HepG2 (cell line): ENCODE data around the gene CHAF1B. TPM values are rescaled to one million over a fixed set of nuclear protein-coding genes. Genes with fewer than 3 reads are reported as not detected.

Experiments used
- ATF7-NPFF ChIP-seq: sonication (generic); formaldehyde crosslinking; IDR thresholded peaks from 2 replicates; pipeline ENCODE4 v1.8.1; 2023; ENCODE audit warnings: mild to moderate bottlenecking, low read depth, missing genetic modification reagents, moderate library complexity
- BHLHE40 ChIP-seq: IDR thresholded peaks from 2 replicates; pipeline ENCODE4 v1.6.1; 2011; ENCODE audit warnings: low read length, improper control_type of control experiment
- BORCS8-MEF2B ChIP-seq: sonication (generic); formaldehyde crosslinking; IDR thresholded peaks from 2 replicates; pipeline ENCODE4 v1.8.0; 2022; ENCODE audit warnings: mild to moderate bottlenecking, missing genetic modification reagents
- BRD4 ChIP-seq: sonication (generic); formaldehyde crosslinking; IDR thresholded peaks from 2 replicates; pipeline ENCODE4 v1.4.0; 2020; ENCODE audit warnings: missing genetic modification reagents
- HOXA5 ChIP-seq: sonication (generic); formaldehyde crosslinking; IDR thresholded peaks from 2 replicates; pipeline ENCODE4 v1.4.0; 2020; ENCODE audit warnings: missing genetic modification reagents
- IKZF4 ChIP-seq: sonication (generic); formaldehyde crosslinking; IDR thresholded peaks from 2 replicates; pipeline ENCODE4 v1.5.1; 2020; ENCODE audit warnings: borderline replicate concordance, mild to moderate bottlenecking, low read depth, missing genetic modification reagents; ENCODE audit errors: not compliant biosample characterization
- KAT8 ChIP-seq: IDR thresholded peaks from 2 replicates; pipeline ENCODE4 v1.6.1; 2016; ENCODE audit warnings: missing genetic modification reagents, missing compliant biosample characterization
- PTBP1 ChIP-seq: fragments of 200-400 bp; formaldehyde crosslinking; IDR thresholded peaks from 2 replicates; pipeline ENCODE4 v1.6.1; 2018; ENCODE audit warnings: low read length, low read depth; ENCODE audit not compliant: poor library complexity, severe bottlenecking
- TBX2 ChIP-seq: sonication (generic); formaldehyde crosslinking; IDR thresholded peaks from 2 replicates; pipeline ENCODE4 v1.5.0; 2020; ENCODE audit warnings: missing genetic modification reagents, mild to moderate bottlenecking, borderline replicate concordance
- XRCC5 ChIP-seq: fragments of 200-400 bp; formaldehyde crosslinking; optimal IDR thresholded peaks from 2 replicates; pipeline ENCODE3; 2017; ENCODE audit warnings: mild to moderate bottlenecking, low read length
- ZFP82 ChIP-seq: sonication (generic); formaldehyde crosslinking; IDR thresholded peaks from 2 replicates; pipeline ENCODE4 v1.5.1; 2020; ENCODE audit warnings: mild to moderate bottlenecking, missing genetic modification reagents, borderline replicate concordance
- ZNF333 ChIP-seq: sonication (generic); formaldehyde crosslinking; IDR thresholded peaks from 2 replicates; pipeline ENCODE4 v1.4.0; 2020; ENCODE audit warnings: mild to moderate bottlenecking, missing genetic modification reagents, borderline replicate concordance
- ZNF382 ChIP-seq: sonication (generic); formaldehyde crosslinking; IDR thresholded peaks from 2 replicates; pipeline ENCODE4 v1.5.0; 2020; ENCODE audit warnings: missing genetic modification reagents, mild to moderate bottlenecking, borderline replicate concordance
- ZNF670 ChIP-seq: sonication (generic); formaldehyde crosslinking; IDR thresholded peaks from 2 replicates; pipeline ENCODE4 v1.8.0; 2022; ENCODE audit warnings: mild to moderate bottlenecking, missing genetic modification reagents, borderline replicate concordance
- ZNF703 ChIP-seq: sonication (generic); formaldehyde crosslinking; IDR thresholded peaks from 2 replicates; pipeline ENCODE4 v1.5.1; 2020; ENCODE audit warnings: missing genetic modification reagents, mild to moderate bottlenecking, moderate library complexity, borderline replicate concordance
- ZNF839 ChIP-seq: sonication (generic); formaldehyde crosslinking; IDR thresholded peaks from 2 replicates; pipeline ENCODE4 v1.4.0; 2020; ENCODE audit warnings: missing genetic modification reagents, mild to moderate bottlenecking, borderline replicate concordance
- ZZZ3 ChIP-seq: sonication (generic); formaldehyde crosslinking; IDR thresholded peaks from 2 replicates; pipeline ENCODE4 v1.4.0; 2020; ENCODE audit warnings: missing genetic modification reagents, mild to moderate bottlenecking, borderline replicate concordance
- polyA plus RNA-seq, 8 experiments: library from polyadenylated mRNA; depleted of rRNA in 3 of 8; stranded (reverse) in 7 of 8; unstranded in 1 of 8; fragments of >200 nt; fragmentation: Illumina TruSeq in 4 of 8; extraction: Trizol in 4 of 8; gene quantifications; 2 replicates each; pipeline versions ENCODE4 v1.2.1 to v1.2.3, GENCODE V29; 2011 to 2016; ENCODE audit warnings: low read depth in 4 of 8, missing spikeins in 1 of 8, mixed read lengths in 1 of 8; ENCODE audit not compliant: insufficient read depth in 1 of 8
- total RNA-seq, 5 experiments: library from RNA; depleted of rRNA; stranded (reverse); fragments of >200 nt; fragmentation: Illumina TruSeq; extraction: Trizol; gene quantifications; 2 replicates each; pipeline ENCODE4 v1.2.3, GENCODE V29; 2016; ENCODE audit warnings: low read depth in 1 of 5
- TF ChIP-seq, protein P1 (sequence below): sonication (generic); formaldehyde crosslinking; IDR thresholded peaks from 2 replicates; pipeline ENCODE4 v1.4.0; 2020; ENCODE audit warnings: missing genetic modification reagents
- TF ChIP-seq, protein P2 (sequence below): sonication (generic); formaldehyde crosslinking; IDR thresholded peaks from 2 replicates; pipeline ENCODE4 v1.8.0; 2022; ENCODE audit warnings: mild to moderate bottlenecking, missing genetic modification reagents
- TF ChIP-seq, protein P3 (sequence below): IDR thresholded peaks from 2 replicates; pipeline ENCODE4 v1.6.1; 2016
- TF ChIP-seq, protein P4 (sequence below): fragments of 450-650 bp; IDR thresholded peaks from 2 replicates; pipeline ENCODE4 v1.6.1; 2016
- TF ChIP-seq, protein P5 (sequence below): sonication (generic); formaldehyde crosslinking; IDR thresholded peaks from 2 replicates; pipeline ENCODE4 v1.4.0; 2020; ENCODE audit warnings: missing genetic modification reagents

The CHAF1B gene
- total and polyA plus RNA-seq, 2 of the 13 experiments (the other 11 are each of a cell fraction or from before 2014, with no cell fraction given): 5.1 to 14.1 TPM

DNA sequence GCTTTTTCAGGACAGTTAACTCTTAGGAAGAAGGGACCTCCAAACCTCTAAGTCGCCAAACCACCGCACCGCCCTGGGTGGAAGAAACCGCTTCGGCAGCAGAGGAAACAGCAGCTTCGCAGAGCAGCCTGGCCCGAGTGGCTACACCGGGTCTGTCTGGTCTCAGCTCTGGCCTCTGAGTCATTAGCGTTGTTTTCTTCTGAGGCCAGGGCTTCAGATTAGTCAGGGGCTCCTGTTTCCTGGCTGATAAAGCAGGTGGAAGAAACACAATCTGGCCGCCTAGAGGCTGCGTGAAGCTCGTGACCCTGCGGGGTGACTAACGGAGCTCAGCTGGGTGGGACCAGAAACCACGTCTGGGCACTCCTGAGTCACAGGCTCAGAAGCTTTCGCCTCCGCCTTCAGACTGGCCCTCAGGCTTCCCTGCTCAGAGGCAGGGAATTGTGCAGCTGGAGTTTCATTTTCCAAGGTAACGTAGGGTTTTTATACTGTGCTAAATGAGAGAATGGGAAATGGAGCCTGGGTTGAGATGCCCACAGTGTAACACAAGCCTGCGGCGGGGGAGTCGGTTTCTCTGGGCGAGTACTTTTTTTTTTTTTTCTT lies 44.9 kb downstream of the CHAF1B start (continued):
- TF ChIP-seq, protein P1, sequence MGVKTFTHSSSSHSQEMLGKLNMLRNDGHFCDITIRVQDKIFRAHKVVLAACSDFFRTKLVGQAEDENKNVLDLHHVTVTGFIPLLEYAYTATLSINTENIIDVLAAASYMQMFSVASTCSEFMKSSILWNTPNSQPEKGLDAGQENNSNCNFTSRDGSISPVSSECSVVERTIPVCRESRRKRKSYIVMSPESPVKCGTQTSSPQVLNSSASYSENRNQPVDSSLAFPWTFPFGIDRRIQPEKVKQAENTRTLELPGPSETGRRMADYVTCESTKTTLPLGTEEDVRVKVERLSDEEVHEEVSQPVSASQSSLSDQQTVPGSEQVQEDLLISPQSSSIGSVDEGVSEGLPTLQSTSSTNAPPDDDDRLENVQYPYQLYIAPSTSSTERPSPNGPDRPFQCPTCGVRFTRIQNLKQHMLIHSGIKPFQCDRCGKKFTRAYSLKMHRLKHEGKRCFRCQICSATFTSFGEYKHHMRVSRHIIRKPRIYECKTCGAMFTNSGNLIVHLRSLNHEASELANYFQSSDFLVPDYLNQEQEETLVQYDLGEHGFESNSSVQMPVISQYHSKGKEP (CRISPR knock-in tag): no peak
- TF ChIP-seq PTBP1 (no peak), ZFP82 (CRISPR knock-in tag) (no peak), KAT8 (0 out of 2 replicates have a peak, but pooled peaks have one; percentile 14), ZNF670 (CRISPR knock-in tag) (no peak), TBX2 (CRISPR knock-in tag) (0 out of 2 replicates have a peak, but pooled peaks have one; percentile 18), IKZF4 (CRISPR knock-in tag) (no peak), XRCC5 (peak; percentile 60), ZNF382 (CRISPR knock-in tag) (no peak), BHLHE40 (peak; percentile 60; the same call in 1 of the 2 replicates), BRD4 (CRISPR knock-in tag) (no peak), ZZZ3 (no peak), BORCS8-MEF2B (CRISPR knock-in tag) (0 out of 2 replicates have a peak, but pooled peaks have one; percentile 43), ZNF839 (CRISPR knock-in tag) (no peak), HOXA5 (CRISPR knock-in tag) (no peak), ZNF333 (CRISPR knock-in tag) (no peak), ATF7-NPFF (CRISPR knock-in tag) (no peak), ZNF703 (CRISPR knock-in tag) (no peak)
- TF ChIP-seq, protein P2, sequence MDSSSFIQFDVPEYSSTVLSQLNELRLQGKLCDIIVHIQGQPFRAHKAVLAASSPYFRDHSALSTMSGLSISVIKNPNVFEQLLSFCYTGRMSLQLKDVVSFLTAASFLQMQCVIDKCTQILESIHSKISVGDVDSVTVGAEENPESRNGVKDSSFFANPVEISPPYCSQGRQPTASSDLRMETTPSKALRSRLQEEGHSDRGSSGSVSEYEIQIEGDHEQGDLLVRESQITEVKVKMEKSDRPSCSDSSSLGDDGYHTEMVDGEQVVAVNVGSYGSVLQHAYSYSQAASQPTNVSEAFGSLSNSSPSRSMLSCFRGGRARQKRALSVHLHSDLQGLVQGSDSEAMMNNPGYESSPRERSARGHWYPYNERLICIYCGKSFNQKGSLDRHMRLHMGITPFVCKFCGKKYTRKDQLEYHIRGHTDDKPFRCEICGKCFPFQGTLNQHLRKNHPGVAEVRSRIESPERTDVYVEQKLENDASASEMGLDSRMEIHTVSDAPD (CRISPR knock-in tag): no peak
- TF ChIP-seq, protein P3, sequence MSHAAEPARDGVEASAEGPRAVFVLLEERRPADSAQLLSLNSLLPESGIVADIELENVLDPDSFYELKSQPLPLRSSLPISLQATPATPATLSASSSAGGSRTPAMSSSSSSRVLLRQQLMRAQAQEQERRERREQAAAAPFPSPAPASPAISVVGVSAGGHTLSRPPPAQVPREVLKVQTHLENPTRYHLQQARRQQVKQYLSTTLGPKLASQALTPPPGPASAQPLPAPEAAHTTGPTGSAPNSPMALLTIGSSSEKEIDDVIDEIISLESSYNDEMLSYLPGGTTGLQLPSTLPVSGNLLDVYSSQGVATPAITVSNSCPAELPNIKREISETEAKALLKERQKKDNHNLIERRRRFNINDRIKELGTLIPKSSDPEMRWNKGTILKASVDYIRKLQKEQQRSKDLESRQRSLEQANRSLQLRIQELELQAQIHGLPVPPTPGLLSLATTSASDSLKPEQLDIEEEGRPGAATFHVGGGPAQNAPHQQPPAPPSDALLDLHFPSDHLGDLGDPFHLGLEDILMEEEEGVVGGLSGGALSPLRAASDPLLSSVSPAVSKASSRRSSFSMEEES (CRISPR knock-in tag): 0 out of 2 replicates have a peak, but pooled peaks have one; percentile 15
- TF ChIP-seq, protein P4, sequence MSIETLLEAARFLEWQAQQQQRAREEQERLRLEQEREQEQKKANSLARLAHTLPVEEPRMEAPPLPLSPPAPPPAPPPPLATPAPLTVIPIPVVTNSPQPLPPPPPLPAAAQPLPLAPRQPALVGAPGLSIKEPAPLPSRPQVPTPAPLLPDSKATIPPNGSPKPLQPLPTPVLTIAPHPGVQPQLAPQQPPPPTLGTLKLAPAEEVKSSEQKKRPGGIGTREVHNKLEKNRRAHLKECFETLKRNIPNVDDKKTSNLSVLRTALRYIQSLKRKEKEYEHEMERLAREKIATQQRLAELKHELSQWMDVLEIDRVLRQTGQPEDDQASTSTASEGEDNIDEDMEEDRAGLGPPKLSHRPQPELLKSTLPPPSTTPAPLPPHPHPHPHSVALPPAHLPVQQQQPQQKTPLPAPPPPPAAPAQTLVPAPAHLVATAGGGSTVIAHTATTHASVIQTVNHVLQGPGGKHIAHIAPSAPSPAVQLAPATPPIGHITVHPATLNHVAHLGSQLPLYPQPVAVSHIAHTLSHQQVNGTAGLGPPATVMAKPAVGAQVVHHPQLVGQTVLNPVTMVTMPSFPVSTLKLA: no peak
- TF ChIP-seq, protein P5, sequence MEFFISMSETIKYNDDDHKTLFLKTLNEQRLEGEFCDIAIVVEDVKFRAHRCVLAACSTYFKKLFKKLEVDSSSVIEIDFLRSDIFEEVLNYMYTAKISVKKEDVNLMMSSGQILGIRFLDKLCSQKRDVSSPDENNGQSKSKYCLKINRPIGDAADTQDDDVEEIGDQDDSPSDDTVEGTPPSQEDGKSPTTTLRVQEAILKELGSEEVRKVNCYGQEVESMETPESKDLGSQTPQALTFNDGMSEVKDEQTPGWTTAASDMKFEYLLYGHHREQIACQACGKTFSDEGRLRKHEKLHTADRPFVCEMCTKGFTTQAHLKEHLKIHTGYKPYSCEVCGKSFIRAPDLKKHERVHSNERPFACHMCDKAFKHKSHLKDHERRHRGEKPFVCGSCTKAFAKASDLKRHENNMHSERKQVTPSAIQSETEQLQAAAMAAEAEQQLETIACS (CRISPR knock-in tag): no peak
